Uterus (tissue), 2 donors: ENCODE results near the gene DSG2.

Experiments
- POLR2A ChIP-seq, 2 donors: fragments of 450-650 bp; IDR thresholded peaks; one replicate each; pipeline ENCODE4 v1.6.1; 2016; ENCODE audit warnings: antibody characterized with exemption in 2 of 2, mild to moderate bottlenecking in 1 of 2, moderate library complexity in 1 of 2
- TF ChIP-seq, protein P1 (sequence below), 4 experiments: fragments of 200-600 bp in 2 of 4; fragments of 450-650 bp in 2 of 4; sonication (generic) in 2 of 4; IDR thresholded peaks; one replicate each; pipeline ENCODE4 v1.5.1; 2016 to 2019; ENCODE audit warnings: antibody characterized with exemption in 4 of 4, mild to moderate bottlenecking in 2 of 4, moderate library complexity in 1 of 4

DNA sequence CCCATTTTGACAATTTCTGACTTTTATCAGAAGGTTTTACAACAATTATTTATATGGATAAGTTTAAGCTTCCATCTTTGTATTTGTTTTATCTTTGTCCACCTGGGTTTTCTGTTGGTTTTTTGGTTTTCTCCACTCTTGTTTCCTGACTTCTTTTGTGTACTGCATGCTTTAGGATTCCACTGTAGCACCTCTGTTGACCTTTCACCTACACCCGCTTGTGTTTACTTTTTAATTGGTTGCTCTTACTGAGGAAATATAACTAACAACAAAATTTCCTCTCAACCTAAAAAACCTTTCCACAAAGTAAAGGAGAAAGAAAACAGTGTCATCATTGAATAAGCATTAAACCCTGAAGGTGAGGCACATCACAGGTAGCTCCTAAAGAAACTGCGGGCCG lies 53.9 kb downstream of the DSG2 start:
- TF ChIP-seq, protein P1, sequence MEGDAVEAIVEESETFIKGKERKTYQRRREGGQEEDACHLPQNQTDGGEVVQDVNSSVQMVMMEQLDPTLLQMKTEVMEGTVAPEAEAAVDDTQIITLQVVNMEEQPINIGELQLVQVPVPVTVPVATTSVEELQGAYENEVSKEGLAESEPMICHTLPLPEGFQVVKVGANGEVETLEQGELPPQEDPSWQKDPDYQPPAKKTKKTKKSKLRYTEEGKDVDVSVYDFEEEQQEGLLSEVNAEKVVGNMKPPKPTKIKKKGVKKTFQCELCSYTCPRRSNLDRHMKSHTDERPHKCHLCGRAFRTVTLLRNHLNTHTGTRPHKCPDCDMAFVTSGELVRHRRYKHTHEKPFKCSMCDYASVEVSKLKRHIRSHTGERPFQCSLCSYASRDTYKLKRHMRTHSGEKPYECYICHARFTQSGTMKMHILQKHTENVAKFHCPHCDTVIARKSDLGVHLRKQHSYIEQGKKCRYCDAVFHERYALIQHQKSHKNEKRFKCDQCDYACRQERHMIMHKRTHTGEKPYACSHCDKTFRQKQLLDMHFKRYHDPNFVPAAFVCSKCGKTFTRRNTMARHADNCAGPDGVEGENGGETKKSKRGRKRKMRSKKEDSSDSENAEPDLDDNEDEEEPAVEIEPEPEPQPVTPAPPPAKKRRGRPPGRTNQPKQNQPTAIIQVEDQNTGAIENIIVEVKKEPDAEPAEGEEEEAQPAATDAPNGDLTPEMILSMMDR (IDR thresholded peaks at IDR 0.05), result no peak
- no peak for TF ChIP-seq POLR2A (IDR thresholded peaks at IDR 0.05)
